Choroid plexus epithelial cell (primary cell): ENCODE data around the gene MRPS2.

ENCODE experiments used
- DNase-seq: peaks from one replicate; pipeline ENCODE4 v3.0.0-alpha.2; 2010; ENCODE audit warnings: low read depth
- H3K4me3 ChIP-seq: 2 replicates; pipeline ENCODE4 v1.5.1; 2011; ENCODE audit warnings: low read depth, mild to moderate bottlenecking, control low read depth, low read length, moderate library complexity
- CTCF ChIP-seq: conservative IDR thresholded peaks from 2 replicates; pipeline ENCODE4 v1.5.1; 2011; ENCODE audit warnings: low read depth, mild to moderate bottlenecking, control low read depth, inconsistent platforms, low read length, moderate library complexity

The MRPS2 gene

GRCh38 chr9:135501261-135502167 is 1.0 kb downstream of the MRPS2 start:
- no peak for DNase-seq
- no peak for TF ChIP-seq CTCF
- peak overlapping the region; percentile 91 for H3K4me3 ChIP-seq

GRCh38 chr9:135502168-135502872 is 1.8 kb downstream of the MRPS2 start:
- TF ChIP-seq CTCF = no peak
- DNase-seq = no peak
- no peak overlapping the region for H3K4me3 ChIP-seq

- DNase-seq = no peak
- no peak for TF ChIP-seq CTCF
- H3K4me3 ChIP-seq = no peak overlapping the region
Measured at GRCh38 chr9:135502873-135503321, 2.4 kb downstream of the MRPS2 start.

- DNase-seq = no peak
- no peak for TF ChIP-seq CTCF
- H3K4me3 ChIP-seq = no peak overlapping the region
Measured at GRCh38 chr9:135503371-135504261, 3.1 kb downstream of the MRPS2 start.

GRCh38 chr9:135504262-135505243 is 4.1 kb downstream of the MRPS2 start:
- H3K4me3 ChIP-seq = no peak overlapping the region
- DNase-seq = peak; percentile 75
- peak; percentile 77 for TF ChIP-seq CTCF
